CD4-positive, alpha-beta T cell treated with Interleukin-17A for 4 hours (primary cell): ENCODE results near the gene ST6GALNAC3.
"Not testable (repeated sequence)": the region's sequence is repeated elsewhere in the genome, so short reads cannot be mapped to it uniquely, and the experiment has no call there.

Experiments used
- DNase-seq: peaks from one replicate; pipeline ENCODE4 v3.0.0-alpha.2; 2020; ENCODE audit warnings: mixed read lengths

Gene ST6GALNAC3

GRCh38 chr1:76109901-76110560 lies 35.5 kb downstream of the ST6GALNAC3 start:
- no peak for DNase-seq

- no peak for DNase-seq
These were observed 36.1 kb downstream of the ST6GALNAC3 start for GRCh38 chr1:76110666-76111065.

GRCh38 chr1:76112321-76112720 lies 37.8 kb downstream of the ST6GALNAC3 start:
- not testable (repeated sequence) for DNase-seq

DNA sequence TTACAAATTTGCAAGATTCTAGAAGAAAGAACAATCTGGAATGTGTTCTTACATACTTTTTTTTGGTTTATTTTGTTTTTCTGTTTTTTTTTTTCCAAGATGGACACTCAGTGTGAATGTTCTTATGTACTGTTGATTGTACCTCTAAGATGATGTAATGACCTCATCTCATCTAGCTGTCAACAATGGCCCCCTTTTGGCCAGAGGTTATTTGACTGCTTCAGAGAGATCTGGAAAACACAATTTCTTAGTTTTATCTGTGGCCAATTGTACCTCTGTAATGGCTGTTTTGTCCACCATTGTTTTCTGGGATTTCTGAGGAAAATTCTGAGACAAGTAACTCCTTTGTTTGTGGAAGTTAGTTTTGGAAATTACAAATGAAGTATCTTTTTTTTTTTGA lies 38.9 kb downstream of the ST6GALNAC3 start:
- DNase-seq, result no peak

- no peak for DNase-seq
These were observed 40.6 kb downstream of the ST6GALNAC3 start for GRCh38 chr1:76115171-76115570.

- DNase-seq, result no peak
These were observed 47.3 kb downstream of the ST6GALNAC3 start for GRCh38 chr1:76121850-76122249.

- no peak for DNase-seq
These were observed 47.7 kb downstream of the ST6GALNAC3 start for GRCh38 chr1:76122271-76122670.

GRCh38 chr1:76123411-76124064 lies 49.0 kb downstream of the ST6GALNAC3 start:
- DNase-seq, result not testable (repeated sequence)

DNA sequence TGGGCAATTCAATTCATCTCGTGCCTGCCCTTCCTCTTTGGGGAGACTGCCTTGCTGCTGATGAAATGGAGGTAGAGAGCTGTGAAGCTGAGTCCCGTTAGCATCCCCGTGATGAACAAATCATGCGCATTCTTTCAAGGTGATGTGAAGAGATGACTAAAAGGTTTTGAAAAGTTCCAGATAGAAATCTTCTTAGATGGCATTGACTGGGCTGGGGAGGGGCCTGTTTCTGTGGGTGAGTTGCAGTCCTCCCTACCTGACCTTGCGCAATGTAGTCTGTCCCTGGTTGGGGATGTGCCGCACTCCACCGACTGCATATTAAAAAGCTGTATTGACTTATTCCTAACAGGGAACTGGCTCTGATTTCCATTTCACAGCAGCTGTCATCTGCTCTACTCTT lies 49.6 kb downstream of the ST6GALNAC3 start:
- no peak for DNase-seq

- no peak for DNase-seq
These were observed 51.1 kb downstream of the ST6GALNAC3 start for GRCh38 chr1:76125473-76126219.

DNA sequence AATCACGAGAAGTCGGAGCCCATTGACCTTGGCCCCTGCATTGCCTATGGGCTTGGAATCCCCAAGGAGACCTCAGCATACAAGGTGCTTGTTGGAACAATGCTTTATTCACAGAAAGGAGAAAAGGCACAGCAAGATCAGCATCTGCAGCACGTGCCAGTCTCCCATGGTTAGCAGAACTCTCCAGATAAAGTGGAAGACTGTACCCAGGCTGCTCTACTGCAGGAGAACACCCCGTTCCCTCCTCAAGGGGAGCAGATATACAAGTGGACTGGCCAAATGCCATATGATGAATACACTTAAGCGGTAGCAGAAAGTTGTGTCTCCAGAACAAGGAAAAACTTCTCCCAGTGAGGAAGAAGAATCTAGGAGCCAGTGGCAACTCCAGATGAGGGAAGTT lies 53.5 kb downstream of the ST6GALNAC3 start:
- no peak for DNase-seq

DNA sequence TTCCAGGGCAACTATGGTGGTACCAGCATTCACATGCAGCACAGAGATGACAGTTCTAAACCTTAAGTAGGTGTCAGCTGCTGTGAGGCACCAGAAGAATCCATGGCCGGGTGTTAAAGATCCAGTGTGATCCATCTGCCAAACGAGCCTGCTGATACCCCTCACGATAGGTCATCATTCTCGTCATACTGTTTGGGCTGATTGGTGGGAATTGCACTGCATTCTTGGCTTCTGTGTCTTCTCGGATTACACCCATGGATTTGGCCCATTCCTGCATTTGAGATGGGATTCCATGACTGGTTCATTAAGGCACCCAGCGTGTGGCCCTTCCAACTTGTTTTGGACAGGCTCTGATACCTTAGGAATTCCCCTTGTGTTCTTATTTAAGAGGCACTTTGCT lies 55.2 kb downstream of the ST6GALNAC3 start:
- no peak for DNase-seq

- DNase-seq, result no peak
These were observed 56.4 kb downstream of the ST6GALNAC3 start for GRCh38 chr1:76130992-76131391.

DNA sequence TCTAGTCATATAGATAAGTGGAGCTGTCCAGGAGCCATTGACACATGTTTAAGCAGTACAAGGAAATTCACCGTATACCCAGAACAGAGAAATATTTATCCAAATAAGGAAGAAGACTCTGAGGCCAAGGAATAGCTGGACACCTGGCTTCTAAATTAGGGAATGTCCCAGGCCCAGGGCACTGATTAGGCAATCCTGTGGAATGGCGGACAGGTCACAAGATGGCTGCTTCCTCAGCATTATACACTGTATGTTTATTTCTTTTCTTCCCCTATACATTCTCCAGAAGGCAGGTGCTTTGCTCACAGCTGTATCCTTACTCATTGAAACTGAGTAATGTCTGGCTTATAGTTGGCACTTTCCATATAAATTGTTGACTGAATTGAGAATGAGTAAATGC lies 59.4 kb downstream of the ST6GALNAC3 start:
- DNase-seq, result no peak

DNA sequence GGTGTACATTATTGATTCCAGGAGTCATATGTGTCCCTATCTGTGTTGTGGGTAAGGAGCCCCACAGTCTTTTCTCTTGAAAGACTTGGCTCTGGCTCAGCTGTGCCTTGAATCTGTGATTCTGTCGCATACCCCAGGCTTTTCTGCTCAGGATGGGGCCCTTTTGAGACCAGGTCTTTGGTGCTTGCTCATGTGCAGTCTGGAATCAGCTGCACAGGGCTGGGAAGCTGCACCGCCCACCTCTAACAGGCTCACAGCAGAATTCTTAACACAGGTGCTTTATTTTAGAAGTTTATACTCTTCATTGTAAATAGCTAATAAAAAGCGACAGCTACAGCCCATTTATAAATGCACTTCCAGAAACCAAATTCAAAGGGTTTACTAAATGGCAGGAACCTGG lies 61.3 kb downstream of the ST6GALNAC3 start:
- DNase-seq, result no peak

DNA sequence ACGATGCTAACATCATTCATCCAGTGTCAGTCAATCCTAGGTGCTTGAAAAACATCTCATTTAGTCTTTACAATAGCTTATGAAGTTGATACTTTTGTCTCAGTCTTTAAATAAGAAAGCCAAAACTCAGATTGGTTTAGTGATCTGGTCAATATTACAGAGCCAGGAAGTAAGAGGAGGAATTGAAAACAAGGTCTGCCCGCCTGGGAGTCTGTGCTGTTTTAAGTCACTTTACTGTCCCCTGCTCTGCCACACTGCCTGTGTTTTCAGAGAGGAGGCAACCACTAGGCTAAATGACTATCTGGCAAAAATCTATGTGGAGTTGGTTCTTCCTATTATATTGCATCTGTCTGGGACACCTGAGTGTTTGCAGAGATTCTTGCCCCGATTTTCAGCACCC lies 62.3 kb downstream of the ST6GALNAC3 start:
- DNase-seq, result no peak

DNA sequence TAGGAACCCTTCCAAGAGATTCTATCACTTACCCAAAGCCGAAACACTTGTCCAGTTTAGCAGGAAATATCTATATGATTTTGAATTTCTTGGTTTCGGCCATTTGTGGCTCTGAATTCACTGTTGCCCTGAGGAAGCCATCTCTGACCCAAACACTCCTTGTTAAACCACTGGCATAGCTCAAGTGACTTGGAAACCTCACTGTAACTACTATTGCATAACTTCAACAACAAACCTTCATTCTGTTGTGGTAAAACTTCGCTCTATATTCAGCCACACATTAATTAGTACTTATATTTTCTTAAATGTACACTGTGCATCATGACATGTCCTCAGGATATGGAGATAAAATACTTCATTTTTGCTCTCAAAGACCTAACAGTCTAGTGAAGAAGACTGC lies 63.2 kb downstream of the ST6GALNAC3 start:
- no peak for DNase-seq

DNA sequence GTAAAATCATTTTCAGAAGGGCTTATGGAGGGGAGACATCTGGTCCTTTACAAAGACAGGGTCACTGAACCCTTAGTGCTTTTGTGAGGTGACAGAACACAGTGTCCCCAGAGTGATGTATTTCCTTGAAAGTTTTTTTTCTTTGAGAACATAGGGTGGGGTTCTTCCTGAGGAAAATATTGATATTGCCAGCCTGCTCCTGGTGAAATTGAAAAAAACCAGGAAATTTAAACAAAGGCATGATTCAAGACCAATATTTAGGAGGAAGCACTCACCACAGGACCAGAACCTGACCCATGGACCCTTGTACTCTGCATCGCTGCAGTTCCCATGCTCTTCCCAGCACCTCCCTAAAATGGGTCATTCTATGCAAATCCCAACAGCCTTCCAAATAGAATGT lies 63.7 kb downstream of the ST6GALNAC3 start:
- no peak for DNase-seq

- no peak for DNase-seq
These were observed 65.7 kb downstream of the ST6GALNAC3 start for GRCh38 chr1:76140227-76140626.

- DNase-seq, result no peak
These were observed 67.4 kb downstream of the ST6GALNAC3 start for GRCh38 chr1:76141929-76142328.

DNA sequence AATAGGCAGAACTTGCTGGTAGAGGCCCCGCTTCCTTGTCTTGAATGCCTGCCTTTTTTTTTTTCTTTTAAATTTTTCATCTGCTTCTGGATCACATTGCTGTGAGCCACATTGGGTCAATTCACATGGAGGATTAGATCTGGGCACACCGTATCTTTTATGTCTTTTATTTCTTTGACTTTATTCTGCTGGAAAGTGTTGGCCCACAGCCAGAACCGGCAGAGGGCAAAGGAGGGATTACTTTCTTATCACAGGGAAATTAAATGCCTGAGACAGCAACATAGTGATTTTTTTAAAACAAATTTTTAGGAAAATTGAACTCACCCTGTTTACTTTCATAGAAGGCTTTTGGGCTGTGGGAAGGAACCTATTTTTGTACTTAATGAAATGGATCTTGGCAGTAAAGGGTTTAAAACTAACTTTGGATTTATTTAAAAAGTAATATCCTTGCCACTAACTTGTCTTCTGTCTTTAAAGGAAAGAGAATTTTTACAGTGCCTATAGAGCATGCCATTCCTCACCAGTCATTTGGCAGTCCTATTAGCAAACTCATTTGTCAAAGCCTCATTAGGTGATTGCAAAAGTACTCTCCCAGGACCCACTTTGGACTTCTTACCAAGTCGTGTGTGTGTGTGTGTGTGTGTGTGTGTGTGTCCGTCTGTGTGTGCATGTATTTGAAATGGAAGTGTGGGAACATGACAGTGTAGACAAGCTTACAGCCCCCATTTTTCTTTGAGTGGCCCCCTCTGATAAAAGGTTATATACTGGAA lies 68.4 kb downstream of the ST6GALNAC3 start:
- DNase-seq, result no peak

DNA sequence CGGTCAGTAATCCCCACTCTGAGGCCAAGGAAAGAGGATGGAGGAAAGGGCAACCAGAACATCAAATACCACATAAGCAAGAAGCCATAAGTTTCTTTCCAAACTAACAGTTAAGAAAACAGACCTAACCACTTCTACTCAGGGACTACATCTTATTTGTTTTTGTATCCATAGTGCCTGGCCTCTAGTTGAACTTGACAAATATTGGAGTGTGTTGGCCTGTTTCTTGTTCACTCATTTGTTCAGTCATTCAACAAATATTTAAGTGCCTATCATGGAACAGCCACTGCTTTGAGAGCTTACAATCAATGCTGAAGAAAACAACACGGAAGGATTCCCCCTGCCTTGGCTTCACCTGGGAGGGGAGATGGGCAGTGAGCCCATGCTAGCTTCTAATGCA lies 69.7 kb downstream of the ST6GALNAC3 start:
- DNase-seq, result no peak

DNA sequence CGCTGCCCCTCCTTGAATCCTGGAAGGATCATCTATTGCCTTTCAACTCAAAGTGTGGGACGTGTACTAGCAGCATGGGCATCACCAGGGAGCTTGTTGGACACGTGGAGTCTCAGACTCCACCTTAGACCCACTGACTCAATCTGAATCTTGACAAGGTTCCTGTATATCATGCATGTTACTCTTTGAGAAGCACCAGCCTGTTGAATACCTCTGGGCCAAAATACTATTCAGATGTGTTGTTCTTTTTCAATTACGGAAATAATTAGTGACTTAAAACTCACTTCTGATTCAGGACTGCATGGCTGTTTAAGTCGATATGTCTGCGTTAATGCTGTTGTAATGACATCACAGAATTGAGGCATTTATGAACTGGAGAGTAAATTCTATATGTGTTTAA lies 70.8 kb downstream of the ST6GALNAC3 start:
- DNase-seq, result no peak
